Sciatic nerve (tissue), 2 donors: ENCODE results near the gene AMFR. TPM values are rescaled to one million over a fixed set of nuclear protein-coding genes. Genes with fewer than 3 reads are reported as not detected.

ENCODE experiments used
- ATAC-seq: fragments of 200-7000 bp; cut with Tn5 transposase; one replicate; pipeline ENCODE4 v1.9.1; 2020; ENCODE audit warnings: mild to moderate bottlenecking, moderate library complexity
- DNase-seq: peaks from one replicate; pipeline ENCODE4 v3.0.0-alpha.2; 2020; ENCODE audit warnings: low spot score
- intact Hi-C: fragments of 100-400 bp; cut with DNase I; formaldehyde crosslinking; loops from one replicate; pipeline ENCODE4 v1.14.2; 2022
- total RNA-seq: library from RNA; stranded (reverse); fragmentation: NEBNext Ultra II Directional; extraction: Animal tissue kit (Norgen Biotek cat#: 25700); gene quantifications from one replicate; pipeline ENCODE4 v1.2.1, GENCODE V29; 2021
- donor health status: DM: no; HTN: no; CAD: no.
- donor health status: DM: no; HTN: no; CAD: no.

The AMFR gene
- 152 TPM for total RNA-seq

DNA sequence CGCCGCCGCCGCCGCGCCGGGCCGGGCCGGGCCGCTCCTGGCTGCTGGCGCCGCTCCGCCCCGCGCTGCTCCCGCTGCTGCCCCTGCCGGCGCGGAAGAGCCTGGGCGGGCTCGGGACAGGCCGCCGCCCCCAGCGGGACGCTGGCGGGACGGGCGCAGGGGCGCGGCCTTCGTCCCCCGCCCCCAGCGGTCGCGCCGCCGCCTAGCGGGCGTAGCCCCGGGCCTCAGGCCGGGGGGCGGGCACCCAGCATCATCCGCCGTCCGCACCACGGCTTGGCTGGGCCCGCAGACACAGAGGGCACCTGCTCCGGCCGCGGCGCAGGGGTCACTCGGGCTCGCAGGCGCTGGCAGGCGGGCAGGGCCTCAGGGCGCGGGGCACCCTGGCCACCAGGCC is at the start of gene AMFR:
Gene AMFR, minus strand, starts transcription at position 107 of the 394 bp plus-strand sequence. CDS start 218 bp downstream, outside the sequence.
- intact Hi-C loops = no loop called here
- ATAC-seq (peak; percentile 93), DNase-seq (peak; percentile 76)

DNA sequence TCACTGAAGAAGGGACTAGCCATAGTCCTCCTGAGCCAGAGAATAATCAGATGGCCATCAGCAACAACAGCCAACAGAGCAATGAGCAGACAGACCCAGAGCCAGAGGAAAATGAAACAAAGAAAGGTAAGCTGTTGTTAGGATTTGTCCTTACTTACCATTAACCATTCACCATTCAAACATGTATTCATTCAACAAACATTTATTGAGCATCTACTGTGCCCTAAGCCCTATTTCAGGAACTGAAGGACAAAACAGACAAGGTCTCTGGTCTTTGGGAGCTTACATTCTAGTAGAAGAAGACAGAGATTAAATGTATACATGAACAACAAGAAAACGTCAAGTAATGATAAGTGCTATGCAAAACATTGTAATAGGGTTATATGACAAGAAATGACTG is 45.3 kb upstream of the AMFR start:
- DNase-seq (no peak), ATAC-seq (no peak)
- intact Hi-C loops = no loop called here

DNA sequence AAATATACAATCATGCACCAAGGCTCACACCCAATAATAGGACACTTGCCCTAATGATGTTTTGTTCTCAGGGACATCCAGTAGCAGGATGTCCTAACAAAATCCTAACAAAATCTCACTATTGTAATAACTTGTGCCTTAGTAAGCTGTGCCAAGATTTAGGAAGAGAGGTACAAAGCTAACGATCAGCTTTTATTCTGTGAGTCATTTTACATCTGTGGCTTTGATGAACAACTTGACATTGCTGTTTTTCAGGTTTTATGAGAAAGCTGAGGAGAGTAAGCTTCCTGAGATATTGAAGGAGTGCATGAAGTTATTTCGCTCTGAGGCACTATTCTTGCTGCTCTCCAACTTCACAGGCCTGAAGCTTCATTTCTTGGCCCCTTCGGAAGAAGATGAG is 44.9 kb upstream of the AMFR start:
- ATAC-seq = no peak

DNA sequence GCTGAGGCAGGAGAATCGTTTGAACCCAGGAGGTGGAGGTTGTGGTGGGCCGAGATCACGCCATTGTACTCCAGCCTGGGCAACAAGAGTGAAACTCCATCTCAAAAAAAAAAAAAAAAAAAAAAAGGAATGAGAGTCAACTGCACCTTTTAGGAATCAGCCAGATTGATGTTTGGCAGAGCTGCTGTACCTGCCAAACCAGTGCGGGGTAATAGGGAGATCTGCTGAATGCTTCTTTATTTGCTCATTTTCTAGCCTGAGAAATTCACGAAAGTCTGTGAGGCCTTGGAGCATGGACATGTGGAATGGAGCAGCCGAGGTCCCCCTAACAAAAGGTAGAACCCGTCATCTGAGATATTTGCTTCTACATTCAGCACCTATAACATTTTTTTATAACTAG is 44.4 kb upstream of the AMFR start:
- intact Hi-C loops = no loop called here
- no peak for DNase-seq
- no peak for ATAC-seq

More for the DNA sequence above, 44.9 kb upstream of the AMFR start:
- intact Hi-C loops = no loop called here
- no peak for DNase-seq

DNA sequence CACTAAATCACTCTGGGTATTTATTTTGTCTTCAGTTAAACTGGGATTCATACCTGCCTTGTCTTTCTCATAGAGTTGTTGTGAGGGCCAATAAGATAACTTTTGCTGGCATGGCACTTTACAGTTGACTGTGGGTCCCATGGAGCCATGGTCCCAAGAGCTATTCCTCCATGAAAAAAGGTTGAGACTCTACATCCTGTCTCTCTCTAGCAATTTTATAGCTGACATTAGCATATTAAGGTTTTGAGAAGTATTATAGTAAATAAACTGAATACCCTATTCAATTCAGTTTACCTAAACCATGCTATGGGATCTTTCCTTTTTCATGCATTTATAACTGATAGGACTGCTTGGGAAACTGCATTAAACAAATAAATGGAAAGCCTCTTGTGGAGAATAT is 43.5 kb upstream of the AMFR start:
- intact Hi-C loops = no loop called here
- ATAC-seq (no peak), DNase-seq (no peak)

DNA sequence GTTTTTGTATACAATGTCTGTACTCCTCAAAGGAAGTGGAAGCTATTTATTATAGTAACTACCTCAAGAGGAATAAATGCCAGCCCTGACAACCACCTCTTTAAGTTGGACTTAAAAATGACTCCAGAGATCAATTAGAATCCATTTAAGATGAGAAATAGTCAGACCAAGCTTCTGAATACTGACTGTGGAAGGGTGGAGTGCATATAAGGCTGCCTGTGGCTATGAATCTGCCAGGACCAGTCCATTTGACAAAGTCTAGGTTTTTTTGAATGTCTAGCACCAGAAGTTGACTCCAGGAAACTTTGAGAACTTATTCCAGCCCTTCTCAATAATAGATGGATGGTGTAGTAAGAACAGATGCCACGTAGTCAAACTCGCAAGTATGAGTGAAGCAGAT is 41.0 kb upstream of the AMFR start:
- no peak for ATAC-seq
- no peak for DNase-seq
- intact Hi-C loops = no loop called here

DNA sequence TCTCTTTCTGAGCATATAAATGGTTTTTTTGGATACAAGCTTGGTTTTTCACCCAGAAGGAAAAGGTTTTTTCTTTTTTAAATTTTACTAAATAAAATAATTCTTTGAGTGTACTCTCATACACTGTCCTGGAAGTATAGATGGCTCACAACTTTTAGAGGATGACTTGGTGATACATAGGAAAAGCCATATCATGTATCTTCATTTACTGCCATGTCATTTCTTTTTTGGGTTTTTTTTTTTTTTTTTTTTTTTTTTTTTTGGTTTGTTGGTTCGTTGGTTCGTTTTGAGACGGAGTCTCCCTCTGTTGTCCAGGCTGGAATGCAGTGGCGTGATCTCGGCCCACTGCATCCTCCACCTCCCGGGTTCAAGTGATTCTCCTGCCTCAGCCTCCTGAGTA is 37.8 kb upstream of the AMFR start:
- no peak for DNase-seq
- no peak for ATAC-seq
- intact Hi-C loops = no loop called here

DNA sequence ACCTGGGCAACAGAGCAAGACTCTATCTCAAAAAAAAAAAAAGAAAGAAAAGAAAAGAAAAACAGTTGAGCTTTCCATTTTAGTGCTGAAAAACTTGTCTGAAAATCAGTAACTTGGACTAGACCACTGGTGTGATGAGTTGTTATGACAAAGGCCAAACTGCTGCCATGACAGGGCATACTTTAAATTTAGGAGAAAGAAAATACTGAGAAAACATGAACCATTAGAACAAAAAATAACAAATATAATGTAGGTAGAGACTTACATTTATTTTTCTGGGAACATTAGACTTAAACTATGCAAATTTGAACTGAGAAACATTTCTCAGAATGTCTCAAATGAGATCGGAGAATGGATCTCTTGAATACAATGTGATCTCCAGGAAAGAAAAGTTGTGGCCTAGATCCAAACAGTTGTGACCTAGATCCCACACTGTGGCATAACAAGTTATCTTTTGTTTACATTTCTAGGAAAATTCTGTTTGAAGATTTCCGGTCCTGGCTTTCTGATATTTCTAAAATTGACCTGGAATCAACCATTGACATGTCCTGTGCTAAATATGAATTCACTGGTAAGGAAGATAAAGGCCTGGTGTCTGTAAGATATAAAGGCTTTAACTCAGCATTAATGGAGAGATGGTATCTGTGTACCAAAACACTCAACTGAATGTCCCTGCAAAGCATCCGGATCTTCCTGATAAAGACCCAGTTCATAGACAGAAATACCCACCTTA is 36.9 kb upstream of the AMFR start:
- ATAC-seq (no peak), DNase-seq (no peak)
- intact Hi-C loops = no loop called here

DNA sequence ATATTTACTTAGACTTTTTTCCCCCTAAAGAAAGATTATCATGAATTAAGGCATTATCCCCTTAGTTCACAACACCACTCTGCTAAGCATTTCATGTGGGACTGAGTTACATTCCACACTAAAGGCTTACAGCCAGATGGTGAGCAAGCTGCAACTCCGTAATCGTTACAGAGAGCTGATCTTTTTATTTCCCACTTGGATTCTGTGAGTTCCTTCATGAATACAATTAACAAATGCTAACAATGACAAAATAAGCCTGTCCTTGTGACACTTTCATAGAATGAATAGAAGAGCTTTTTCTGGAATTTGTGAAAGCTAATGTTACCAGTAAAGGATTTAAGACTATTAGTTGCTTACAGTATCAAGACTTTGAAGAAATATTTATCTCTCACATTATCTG is 34.8 kb upstream of the AMFR start:
- intact Hi-C loops = no loop called here

DNA sequence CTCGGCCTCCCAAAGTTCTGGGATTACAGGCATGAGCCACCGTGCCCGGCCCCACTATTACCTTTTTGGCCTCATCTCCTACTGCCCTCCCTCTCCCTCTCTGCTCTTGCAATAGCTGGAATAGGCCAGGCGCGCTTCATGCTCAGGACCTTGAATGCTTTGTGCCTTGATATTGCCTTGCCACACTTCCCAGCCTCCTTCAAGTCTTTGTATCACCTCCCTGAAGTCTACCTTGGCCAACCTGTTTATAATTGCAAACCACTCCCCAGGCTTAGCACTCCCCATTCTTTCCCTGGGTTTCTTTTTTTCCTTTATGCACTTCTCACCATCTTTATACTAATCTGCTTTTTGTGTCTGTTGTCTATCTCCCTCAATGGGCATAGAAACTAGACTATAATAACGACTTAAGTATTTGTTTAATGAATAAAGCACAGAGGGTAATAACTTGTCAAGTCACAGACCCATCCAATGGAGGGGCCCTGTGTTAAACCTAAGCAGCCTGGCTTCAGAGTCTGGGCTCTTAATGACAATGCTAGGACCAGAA is 32.7 kb upstream of the AMFR start:
- DNase-seq = no peak
- ATAC-seq = no peak
- intact Hi-C loops = no loop called here

More for the DNA sequence above, 34.8 kb upstream of the AMFR start:
- ATAC-seq (no peak), DNase-seq (no peak)

DNA sequence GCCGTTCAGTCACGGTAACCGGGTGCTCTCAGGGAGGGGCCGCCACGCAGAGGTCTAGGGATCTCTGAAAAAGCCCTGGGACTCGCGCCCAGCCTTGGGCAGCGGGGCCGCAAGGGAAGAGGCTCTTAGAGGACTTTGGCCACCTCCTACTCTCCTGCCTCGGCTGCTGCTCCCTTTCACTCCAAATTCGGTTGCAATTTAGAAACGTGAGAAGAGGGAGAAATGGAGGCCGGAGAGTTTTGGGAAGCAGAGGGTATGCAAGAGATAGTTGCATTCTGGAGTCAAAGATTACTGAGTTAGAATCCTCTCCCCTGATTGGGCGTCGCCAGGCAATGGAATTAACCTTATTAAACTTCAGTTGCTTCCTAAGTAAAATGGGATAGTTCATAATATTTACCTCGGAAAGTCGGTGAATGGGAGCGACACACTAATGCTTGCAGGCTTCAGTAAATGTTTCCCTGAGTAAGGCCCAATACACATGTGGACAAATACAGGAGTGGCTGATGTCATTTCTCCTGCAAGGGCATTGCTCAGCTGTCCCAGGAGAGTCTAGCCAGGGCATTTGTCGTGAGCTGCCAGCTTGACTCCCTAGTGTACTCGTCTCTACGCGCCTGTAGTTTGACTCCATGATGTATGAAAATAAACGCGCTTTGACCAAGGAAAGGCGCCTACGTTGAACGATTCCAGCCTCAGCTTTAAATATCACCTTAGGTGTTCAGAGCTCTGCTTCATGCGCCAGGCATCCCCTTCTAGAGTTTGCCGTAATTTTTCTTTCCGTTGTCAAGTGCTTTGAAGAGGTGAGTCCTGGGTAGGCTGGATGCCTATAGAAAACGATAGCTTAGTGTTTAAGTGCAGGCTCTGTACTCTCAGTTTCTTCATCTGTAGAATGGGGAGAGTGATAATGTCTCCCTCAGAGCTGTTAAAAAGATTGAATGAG is 26.7 kb upstream of the AMFR start:
- DNase-seq (no peak), ATAC-seq (peak; percentile 53)
- intact Hi-C loops = no loop called here

DNA sequence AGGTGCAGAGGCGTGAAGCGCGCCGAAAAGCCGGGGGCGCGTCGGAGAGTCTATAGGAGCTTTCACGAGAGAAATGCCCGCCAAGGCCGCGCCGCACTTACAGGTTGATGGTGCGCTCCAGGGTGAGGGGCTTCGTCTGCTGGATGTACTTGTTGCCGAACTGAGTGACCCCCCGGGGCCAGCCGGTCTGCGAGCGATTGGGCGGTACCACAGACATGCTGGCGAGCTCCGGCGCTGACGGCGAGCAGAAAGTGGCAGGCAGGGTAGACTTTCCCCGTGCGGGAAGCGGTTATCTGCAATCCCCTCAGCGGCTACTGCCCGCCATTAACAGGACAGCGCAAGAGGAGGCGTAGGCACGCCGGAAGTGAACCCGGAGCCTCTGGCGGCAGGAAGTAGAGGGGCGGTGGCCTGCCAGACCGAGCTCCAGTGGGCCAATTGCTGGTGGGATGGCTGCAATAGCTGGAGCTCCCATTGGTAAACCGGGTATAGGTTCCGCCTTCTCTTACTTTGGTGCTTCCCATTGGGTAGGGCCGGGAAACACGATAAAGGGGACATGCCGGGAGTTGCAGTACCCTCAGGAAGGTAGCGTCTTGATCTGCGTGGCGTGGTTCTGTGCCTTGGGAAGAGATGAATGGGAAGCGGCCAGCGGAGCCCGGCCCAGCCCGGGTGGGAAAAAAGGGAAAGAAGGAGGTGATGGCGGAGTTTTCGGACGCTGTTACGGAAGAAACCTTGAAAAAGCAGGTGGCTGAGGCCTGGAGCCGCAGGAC is 25.8 kb upstream of the AMFR start, which contains the start of the genes NUDT21 and OGFOD1:
Gene NUDT21, minus strand, starts transcription at position 347 of the 767 bp plus-strand sequence. Its CDS starts 130 bp downstream, at position 217.
Gene OGFOD1, plus strand, starts transcription at position 569 of the 767 bp plus-strand sequence. Its CDS starts 59 bp downstream, at position 628.
- intact Hi-C loops = no loop called here
- DNase-seq (peak; percentile 93), ATAC-seq (peak; percentile 100)

DNA sequence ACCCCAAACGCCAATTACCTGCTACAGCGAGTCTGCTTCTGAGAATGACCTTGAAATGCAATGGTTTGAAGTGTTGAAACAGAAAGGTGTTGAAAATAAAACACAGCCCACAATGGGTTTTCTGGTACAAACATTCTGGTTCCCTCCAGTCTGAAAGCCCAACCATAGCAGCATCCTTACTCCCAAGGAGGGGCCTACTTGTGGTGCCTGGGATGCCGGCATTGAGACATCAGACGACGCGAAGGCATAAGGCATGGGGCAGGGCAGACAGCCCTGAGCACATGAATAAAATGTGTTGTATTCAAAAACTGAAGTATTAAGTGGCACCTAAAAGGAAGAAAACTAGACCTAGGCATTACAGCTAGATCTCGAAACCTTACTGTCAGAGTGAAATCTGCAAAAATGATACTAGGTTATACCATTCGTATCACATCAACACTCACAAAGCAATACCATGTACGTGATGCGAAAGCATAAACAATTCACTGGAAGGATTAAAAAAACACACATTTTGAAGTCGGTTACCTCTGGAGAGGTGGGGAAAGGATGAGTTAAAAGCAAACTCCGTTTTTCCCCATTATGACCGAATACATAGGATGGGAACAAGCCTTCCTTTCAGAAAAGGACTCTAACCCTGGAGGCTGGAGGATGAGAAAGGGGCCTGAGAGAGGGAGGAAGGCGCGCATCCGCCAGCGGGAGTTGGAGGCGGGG is 25.1 kb upstream of the AMFR start:
- intact Hi-C loops = no loop called here
- ATAC-seq = peak; percentile 42

DNA sequence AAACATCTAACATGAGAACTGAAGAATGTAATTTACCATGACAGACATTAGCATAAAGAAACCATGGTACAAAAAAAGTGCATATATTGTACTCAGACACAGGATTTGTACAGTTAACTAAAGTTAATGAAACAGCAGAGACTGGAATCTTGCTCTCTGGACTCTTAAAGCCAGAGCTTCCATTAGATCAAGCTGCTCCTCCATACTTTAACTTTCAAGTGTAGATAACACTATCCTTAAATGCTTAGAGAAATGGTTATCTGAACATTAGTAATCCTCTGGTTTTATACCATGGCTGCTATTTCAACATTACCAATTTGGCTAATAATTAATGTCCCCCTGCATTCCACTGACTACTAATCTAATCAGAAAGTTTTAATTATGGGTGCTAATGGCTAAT is 22.7 kb upstream of the AMFR start:
- ATAC-seq (no peak), DNase-seq (no peak)
- intact Hi-C loops = no loop called here

More for the DNA sequence above, 25.1 kb upstream of the AMFR start:
- no peak for DNase-seq

DNA sequence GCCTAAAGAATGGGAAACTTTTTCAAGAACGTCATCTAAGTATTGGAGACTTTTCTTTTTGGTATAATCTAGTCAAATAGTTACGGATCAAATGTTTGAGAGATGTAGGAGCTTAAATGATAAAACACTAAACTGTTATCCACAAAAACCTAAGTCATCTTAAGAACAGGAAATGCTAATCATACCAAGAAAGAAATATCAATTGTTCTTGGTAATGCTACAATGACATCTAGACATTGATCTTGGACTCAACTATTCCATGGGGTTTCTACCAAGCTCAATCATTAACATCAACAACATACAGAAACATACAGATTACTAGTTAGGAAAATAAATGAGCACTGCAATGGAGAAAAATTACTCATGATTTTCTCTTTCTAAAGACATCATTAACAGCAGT is 21.9 kb upstream of the AMFR start:
- ATAC-seq (no peak), DNase-seq (no peak)
- intact Hi-C loops = no loop called here

DNA sequence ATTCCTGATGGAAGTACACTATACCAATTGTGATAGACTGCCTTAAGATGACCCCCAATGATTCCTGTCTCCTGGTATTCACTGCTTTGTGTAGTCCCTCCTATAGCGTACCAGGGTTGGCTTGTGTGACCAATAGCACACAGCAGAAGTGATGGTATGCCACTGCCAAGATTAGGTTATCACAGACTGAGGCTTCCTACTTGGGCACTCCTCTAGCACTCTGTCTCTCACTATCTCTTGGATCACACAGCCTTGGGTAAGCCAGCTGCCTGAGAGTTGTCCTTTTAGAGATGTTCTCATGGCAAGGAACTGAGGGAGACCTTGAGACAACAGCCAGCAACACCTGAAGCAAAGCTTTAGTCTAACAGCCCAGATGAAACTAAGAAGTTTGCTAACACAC is 12.7 kb upstream of the AMFR start:
- no peak for ATAC-seq
- no peak for DNase-seq

DNA sequence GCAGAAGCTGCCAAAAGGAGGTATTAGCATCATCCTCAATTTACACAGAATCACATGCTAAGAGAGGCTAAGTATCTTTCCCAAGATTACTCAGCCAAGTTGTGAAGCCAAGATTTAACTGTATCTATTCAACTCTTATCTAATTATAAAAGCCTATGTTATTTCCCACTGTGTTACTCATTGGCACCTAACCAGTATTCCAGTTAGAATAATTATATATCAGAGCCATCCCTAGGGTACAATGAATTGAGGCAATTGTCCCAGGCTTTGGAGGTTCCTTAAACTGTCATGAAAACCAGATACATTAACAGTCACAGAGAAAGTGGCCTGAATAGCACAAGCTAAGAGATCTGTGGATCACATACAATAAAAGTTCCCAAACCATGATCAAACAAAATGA is 10.9 kb upstream of the AMFR start:
- DNase-seq = no peak
- intact Hi-C loops = no loop called here
- no peak for ATAC-seq

More for the DNA sequence above, 12.7 kb upstream of the AMFR start:
- intact Hi-C loops = no loop called here

DNA sequence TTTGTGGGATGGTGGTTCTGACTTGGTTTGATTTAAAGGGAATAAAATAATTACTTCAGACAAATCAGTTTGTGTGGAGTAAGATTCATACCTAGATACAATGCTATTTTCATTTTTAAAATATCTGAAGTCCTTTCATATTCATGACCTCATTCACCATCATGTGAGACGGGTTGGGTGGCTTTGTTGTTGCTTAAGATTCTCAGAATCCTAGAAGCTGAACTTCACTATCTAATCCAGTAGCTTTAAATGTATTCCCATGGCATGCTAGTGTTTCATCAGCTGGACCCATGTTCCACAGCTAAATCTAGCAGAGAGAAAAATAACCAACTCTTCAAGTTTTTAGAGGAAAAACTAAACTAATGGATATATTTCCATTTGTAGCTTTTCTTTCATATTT is 2.7 kb upstream of the AMFR start:
- ATAC-seq = peak; percentile 58
- intact Hi-C loops = no loop called here
- DNase-seq = no peak
